HG03066 (cell line): ENCODE results near the gene CWC22.
"Not testable (repeated sequence)": the region's sequence is repeated elsewhere in the genome, so short reads cannot be mapped to it uniquely, and the experiment has no call there.

Source experiments
- ATAC-seq: cut with Tn5 transposase; IDR thresholded peaks from one replicate; pipeline ENCODE4 v1.9.1; 2021; ENCODE audit warnings: low read depth; ENCODE audit not compliant: unreplicated experiment

Gene CWC22

DNA sequence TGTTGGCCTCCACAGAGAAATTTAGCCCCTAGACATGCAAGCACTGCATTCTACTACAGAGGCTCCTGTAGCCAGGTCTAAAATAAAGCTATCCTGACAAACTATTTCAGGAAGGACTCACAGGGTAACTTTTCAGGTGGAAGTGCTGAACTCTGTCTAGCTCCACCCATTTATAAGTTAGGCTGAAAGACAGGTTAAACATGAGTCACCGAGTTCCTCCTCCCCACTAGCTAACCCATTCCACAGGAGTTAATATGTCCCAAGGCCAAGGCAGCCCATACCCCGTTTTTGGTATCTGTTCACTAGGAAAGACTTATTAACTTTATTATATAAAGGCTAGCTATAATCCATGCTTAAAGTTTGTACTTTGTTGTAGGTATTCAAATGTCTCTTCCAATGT lies 3.5 kb downstream of the CWC22 start:
- no peak for ATAC-seq

DNA sequence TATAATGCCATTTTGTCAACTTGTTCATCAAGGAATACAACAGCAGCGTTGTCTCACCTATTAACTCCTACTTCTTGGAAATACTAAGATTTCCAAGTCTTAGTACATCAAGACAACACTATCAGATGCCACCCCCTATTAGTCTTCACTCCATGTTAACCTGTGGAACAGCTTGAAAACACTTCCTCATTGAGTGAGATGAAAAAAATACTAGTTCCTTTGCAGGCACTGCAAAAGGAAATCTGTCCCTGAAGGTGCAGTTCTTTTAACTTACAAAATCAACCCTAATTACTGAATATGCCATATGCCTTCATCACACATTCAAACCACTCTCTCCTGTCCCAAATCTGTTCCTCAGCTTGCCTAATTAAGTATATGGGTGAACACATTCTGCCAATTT lies 4.0 kb downstream of the CWC22 start:
- ATAC-seq: no peak

GRCh38 chr2:180002198-180002770 lies 4.8 kb downstream of the CWC22 start:
- no peak for ATAC-seq

DNA sequence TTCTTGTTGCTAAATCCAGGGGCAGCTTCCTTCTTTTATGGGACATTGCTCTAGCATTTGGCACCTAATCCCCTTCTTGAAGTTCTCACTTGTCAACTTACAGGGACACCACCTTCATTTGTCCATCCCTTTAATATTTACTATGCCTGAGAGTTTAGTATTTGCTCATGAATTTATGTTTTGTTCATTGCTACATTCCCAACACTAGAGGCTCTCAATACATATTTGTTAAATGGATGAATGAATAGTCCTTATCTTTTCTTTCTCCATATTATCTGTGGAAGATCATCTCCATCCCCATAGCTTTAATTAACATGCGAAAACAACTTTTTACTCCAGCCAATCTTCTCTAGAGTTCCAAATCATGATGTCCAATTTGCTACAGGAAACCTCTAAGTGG lies 5.4 kb downstream of the CWC22 start:
- ATAC-seq: no peak

DNA sequence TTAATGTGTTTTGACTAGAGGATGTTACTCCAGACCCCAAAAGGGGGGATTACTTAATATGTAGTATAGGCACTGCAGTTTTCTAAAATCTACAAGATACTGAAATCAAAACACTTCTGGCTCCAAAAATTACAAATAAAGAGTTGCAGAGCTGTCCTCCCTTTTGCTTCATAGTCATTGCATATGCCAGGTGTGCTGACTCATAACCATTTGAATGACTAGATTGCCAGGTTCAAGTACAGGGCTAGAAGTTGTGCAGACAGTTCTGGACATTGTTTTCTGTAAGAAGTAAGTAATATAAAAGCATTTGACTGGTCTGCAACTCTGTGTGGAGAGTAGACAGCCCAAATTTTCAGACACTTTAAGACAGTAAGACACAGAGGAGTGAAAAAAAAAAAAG lies 6.7 kb downstream of the CWC22 start:
- ATAC-seq: no peak

DNA sequence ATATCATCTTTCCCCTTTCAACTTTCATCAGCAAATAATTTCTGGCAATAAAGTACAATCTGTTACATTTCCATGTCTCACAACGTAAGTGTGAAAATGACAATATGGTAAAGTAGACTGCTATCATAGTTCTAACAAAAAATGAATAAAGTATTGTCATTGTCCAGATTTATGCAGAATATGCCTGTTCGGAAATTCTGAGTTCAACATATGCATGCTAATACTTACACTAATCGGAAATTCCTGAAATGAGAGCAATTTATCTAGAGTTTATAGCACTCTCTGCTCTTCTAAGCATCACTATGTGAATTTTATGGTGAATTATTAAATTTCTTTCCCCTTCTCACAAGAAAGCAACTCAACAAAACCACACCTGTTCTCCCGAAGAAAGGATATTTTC lies 8.1 kb downstream of the CWC22 start:
- no peak for ATAC-seq

DNA sequence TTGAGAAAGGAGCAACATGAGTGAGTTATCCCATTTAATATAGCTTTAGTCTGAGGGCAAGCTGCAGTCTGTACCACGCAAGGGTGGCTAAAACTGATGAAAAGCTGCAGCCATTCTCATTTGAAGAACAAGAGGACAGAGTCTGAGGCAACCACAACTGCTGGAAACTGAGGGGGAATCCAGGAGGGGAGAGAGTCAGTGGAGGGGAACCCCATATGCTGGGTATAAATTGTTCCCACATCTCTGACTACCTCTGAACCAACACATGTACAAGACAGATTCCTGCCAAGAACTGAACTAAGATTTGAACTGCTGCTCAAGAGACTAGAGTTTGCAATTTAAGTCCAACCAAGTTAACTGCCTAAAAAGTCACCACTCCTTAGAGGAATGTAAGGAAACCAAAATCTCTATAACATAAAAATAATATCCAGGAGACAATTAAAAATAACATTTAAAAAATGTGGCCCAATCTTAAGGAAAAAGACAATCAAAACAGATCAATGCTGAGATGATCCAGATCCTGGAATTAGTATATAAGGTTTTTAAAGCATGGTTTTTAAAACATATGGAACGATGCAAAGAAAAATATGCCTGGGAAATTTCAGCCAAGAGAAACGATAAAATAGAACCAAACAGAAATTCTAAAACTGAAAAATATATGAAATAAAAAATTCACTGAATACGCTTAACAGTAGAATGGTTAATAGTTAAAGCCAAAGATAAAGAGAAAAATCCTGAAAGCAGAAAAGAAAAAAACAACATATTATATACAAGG lies 11.2 kb downstream of the CWC22 start:
- ATAC-seq: no peak

- no peak for ATAC-seq
These were observed 15.8 kb downstream of the CWC22 start for GRCh38 chr2:179991344-179991743.

- no peak for ATAC-seq
These were observed 16.3 kb downstream of the CWC22 start for GRCh38 chr2:179990676-179991317.

DNA sequence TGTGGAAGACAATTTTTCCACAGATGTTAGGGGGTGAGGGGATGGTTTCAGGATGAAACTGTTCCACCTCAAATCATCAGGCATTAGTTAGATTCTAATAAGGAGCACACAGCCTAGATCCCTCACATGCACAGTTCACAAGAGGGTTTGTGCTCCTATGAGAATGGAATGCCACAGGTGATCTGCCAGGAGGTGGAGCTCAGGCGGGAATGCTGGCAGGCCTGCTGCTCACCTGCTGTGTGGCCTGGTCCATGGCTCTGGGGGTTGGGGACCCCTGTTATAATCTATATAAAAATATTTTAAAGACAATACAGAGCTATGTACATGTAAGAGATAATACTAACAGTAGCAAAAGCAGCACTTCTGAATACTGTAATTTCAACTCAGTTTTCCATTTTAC lies 19.2 kb downstream of the CWC22 start:
- no peak for ATAC-seq

GRCh38 chr2:179985163-179985820 lies 21.8 kb downstream of the CWC22 start:
- ATAC-seq: peak; percentile 97

- ATAC-seq: no peak
These were observed 23.7 kb downstream of the CWC22 start for GRCh38 chr2:179983250-179983932.

DNA sequence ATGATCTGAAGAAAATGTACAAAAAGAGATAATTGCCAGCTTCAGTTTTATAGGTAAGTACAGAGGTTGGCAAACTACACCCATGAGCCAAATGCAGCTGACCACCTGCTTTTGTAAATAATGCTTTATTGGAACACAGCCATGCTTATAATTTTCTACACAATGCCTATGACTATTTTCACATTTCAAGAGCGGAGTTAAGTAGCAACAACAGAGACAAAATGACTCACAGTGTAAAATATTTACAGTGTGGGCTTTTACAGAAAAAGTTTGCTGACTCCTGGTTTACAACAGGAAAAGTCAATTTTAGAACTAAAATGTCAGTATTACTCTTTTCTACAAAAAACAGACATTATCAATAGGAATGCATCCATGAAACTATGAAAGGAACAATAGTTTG lies 26.0 kb downstream of the CWC22 start:
- ATAC-seq: no peak

DNA sequence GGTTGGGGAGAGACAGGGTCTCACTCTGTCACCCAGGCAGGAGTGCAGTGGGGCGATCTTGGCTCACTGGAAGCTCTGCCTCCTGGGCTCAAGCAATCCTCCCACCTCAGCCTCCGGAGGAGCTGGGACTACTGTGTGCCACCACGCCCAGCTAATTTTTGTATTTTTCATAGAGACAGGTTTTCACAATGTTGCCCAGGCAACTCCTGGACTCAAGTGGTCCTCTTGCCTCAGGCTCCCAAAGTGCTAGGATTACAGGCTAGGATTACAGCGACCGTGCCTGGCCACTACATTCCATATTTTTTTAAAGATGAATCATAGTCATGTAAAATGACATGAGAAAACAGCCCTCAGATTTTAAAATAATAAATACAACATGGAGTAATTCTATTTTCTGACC lies 32.3 kb downstream of the CWC22 start:
- no peak for ATAC-seq

- no peak for ATAC-seq
These were observed 40.2 kb downstream of the CWC22 start for GRCh38 chr2:179966778-179967394.

- no peak for ATAC-seq
These were observed 41.5 kb downstream of the CWC22 start for GRCh38 chr2:179965291-179966258.

- ATAC-seq: no peak
These were observed 43.5 kb downstream of the CWC22 start for GRCh38 chr2:179963626-179964025.

DNA sequence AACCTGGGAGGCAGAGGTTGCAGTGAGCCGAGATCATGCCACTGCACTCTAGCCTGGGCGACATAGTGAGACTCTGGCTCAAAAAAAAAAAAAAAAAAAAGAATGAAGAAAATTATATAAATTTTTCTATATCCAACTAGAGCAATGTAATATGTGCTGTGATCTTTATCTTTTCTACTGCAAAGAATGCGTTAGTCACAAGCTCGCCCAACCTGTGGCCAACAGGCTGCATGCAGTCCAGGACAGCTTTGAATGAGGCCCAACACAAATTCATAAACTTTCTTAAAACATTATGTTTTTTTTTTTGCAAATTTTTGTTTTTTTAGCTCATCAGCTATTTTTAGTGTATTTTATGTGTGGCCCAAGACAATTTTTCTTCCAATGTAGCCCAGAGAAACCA lies 48.8 kb downstream of the CWC22 start:
- not testable (repeated sequence) for ATAC-seq

GRCh38 chr2:179954026-179954425 lies 53.1 kb downstream of the CWC22 start:
- no peak for ATAC-seq
